Activated T-cell treated with anti-CD3 and anti-CD28 coated beads for 1 hour (primary cell): ENCODE results near the gene ZNF154.

Source experiments
- DNase-seq: peaks from one replicate; pipeline ENCODE4 v3.0.0-alpha.2; 2020; ENCODE audit warnings: low read depth

The ZNF154 gene

DNA sequence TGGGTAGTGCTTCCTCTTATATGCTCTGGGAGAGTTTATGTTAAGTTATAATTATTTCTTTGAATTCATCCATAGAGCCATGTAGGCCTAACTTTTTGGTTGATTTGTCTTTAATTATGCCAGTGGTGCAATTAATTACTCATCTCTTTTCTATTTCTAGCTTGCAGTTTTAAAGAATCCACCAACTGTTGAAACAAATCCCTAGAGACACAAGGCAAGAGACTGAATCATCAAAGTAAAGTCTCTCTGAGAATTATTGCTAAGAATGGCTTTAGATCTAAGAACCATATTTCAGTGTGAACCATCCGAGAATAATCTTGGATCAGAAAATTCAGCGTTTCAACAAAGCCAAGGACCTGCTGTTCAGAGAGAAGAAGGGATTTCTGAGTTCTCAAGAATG lies 33.1 kb downstream of the ZNF154 start:
- DNase-seq = no peak

- DNase-seq = no peak
Measured at GRCh38 chr19:57672466-57672865, 36.5 kb downstream of the ZNF154 start.

DNA sequence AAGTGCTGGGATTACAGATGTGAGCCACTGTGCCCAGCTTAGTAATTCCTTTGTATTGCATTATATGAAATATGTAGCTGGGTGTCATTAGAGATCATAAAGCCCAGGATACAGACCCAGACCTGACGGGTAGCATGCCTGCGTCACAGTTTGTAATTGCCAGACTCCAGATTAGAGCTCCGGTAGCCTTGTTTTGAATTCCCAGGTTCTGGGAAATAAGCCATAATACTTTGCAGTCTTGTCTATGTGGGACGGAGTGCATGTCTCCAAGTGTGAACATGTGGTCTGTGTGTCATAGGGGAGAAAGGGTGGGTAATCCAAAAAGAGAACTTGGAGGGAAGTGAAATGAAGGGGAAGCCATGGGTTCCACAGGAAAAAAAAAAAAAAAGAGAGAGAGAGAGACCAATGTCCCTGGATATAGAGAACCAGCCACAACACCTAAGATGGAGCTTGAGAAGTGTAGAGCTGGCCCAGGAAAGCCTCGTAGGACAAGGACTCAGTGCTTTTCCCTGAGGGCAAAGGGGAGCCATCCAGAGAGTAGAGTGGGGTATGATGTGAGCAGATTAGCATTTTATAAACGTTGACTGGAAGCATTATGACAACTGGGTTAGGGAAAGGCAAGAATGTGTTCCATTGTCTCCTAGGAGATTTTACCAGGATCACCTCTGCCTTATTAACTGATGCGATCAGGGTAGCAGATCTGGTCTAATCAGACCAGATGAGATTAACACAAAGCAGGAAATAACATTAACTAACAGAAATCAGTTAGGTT lies 37.7 kb downstream of the ZNF154 start:
- DNase-seq = no peak

GRCh38 chr19:57668635-57669034 lies 40.4 kb downstream of the ZNF154 start, which contains the start of gene ZSCAN4:
Gene ZSCAN4, plus strand, starts transcription at chr19:57668935. Its CDS starts 7,211 bp downstream, at chr19:57676146.
- no peak for DNase-seq

- DNase-seq = no peak
Measured at GRCh38 chr19:57667228-57667627, 41.8 kb downstream of the ZNF154 start.

DNA sequence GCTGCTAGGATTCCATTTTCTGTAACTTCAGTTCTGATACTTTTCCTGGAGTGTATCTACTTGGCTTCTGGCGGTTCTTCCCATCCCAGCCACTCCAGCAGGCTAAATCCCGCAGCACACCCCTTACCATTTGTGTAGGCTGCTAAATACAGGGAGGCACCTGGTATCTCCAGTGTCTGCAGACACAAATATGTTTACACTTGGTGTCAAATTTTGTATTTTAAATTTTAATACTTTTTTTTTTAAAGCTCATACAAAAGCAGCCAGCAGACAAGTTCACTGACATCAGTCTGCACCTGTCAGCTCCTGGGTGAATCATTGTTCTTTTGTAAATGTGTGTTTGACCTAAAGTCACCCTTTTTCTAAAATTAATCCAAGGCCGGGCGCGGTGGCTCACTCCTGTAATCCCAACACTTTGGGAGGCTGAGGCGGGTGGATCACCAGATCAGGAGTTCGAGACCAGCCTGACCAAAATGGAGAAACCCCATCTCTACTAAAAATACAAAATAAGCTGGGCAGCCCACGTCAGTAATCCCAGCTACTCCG lies 43.7 kb downstream of the ZNF154 start:
- no peak for DNase-seq

- no peak for DNase-seq
Measured at GRCh38 chr19:57664269-57665127, 44.5 kb downstream of the ZNF154 start.

DNA sequence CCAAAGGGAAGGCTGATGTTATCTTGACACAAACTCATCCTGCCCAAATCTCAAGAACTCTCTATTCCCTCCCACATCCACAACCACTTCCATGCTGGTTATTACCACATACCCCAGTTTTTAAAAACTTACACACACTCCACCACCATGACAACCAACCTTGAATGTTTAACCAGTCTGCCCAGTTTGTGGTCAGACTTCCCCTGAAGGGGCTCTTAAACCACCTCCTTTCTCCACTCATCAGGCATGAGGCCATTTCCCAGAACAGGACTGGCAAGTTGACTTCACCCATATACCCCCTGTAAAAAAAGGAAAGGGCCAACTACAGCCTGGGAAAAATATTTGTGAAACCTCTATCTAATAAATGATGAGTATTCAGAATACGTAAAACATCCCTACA lies 52.7 kb downstream of the ZNF154 start:
- DNase-seq = no peak

- no peak for DNase-seq
Measured at GRCh38 chr19:57655443-57655842, 53.6 kb downstream of the ZNF154 start.

DNA sequence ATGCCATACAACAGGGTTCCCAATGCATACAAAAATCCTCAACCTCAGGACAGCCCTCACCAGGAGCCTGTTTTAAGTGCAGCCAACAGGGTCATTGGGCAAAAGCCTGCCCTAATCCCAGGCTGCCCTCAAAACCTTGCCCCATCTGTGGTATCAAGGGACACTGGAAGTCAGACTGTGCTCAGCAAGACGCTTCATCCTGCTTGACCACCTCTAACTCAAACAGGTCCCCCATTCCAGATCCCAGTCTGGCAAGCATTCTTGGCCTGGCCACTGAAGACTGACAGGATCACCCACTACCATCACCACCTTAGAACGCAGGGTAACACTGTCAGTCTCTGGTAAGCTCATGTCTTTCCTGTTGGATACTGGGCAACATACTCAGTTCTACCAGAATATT lies 55.3 kb downstream of the ZNF154 start:
- DNase-seq = no peak

GRCh38 chr19:57651654-57651996 lies 57.4 kb downstream of the ZNF154 start:
- no peak for DNase-seq

GRCh38 chr19:57648331-57649003 lies 60.5 kb downstream of the ZNF154 start:
- no peak for DNase-seq
